ENCODE data around the gene RNF43. TPM values are rescaled to one million over a fixed set of nuclear protein-coding genes. Genes with fewer than 3 reads are reported as not detected.

Gene RNF43
- total RNA-seq, 1 donor from 2014 or later = not detected

- Mint-ChIP-seq H3K4me1 (ENCODE audit: low read depth, unreplicated experiment) (peaks cover 4% of the 10 kb centered on the region), H3K4me3 (ENCODE audit: unreplicated experiment) (no peak overlapping the region), H3K9me3 (ENCODE audit: unreplicated experiment) (no peaks in the 10 kb centered on the region), H3K36me3 (ENCODE audit: unreplicated experiment) (no peaks in the 10 kb centered on the region), H3K27me3 (ENCODE audit: unreplicated experiment) (no peaks in the 10 kb centered on the region), H3K27ac (ENCODE audit: unreplicated experiment) (no peak overlapping the region)
- TF ChIP-seq CTCF (IDR thresholded peaks at IDR 0.05; ENCODE audit: partially characterized antibody, unreplicated experiment) = no peak
- DNase-seq = no peak
Measured at GRCh38 chr17:58414596-58414997, 2.7 kb downstream of the RNF43 start.

DNA sequence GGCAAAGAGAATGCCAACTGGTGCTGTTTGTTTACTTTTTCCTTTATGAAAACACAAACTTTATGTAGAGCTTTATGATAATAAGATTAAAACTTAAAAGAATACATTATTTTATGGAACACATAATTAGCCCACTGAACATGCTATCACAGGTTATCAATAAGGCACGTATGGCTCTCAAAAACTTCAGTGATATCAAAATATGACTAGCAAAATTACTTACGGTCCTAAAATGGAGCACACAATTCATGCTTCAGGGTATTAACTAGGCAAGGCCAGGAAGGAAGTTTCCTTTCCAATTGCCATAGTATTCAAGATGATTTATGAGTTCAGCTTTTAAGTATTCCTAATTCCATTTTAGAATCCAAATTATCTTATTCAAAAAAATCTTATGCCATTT lies 3.6 kb downstream of the RNF43 start:
- no peak for DNase-seq
- Mint-ChIP-seq H3K36me3 (ENCODE audit: unreplicated experiment) (no peaks in the 10 kb centered on the region), H3K4me1 (ENCODE audit: low read depth, unreplicated experiment) (peaks cover 4% of the 10 kb centered on the region), H3K4me3 (ENCODE audit: unreplicated experiment) (no peak overlapping the region), H3K27ac (ENCODE audit: unreplicated experiment) (no peak overlapping the region), H3K9me3 (ENCODE audit: unreplicated experiment) (no peaks in the 10 kb centered on the region), H3K27me3 (ENCODE audit: unreplicated experiment) (no peaks in the 10 kb centered on the region)
- no peak for TF ChIP-seq CTCF (IDR thresholded peaks at IDR 0.05; ENCODE audit: partially characterized antibody, unreplicated experiment)

DNA sequence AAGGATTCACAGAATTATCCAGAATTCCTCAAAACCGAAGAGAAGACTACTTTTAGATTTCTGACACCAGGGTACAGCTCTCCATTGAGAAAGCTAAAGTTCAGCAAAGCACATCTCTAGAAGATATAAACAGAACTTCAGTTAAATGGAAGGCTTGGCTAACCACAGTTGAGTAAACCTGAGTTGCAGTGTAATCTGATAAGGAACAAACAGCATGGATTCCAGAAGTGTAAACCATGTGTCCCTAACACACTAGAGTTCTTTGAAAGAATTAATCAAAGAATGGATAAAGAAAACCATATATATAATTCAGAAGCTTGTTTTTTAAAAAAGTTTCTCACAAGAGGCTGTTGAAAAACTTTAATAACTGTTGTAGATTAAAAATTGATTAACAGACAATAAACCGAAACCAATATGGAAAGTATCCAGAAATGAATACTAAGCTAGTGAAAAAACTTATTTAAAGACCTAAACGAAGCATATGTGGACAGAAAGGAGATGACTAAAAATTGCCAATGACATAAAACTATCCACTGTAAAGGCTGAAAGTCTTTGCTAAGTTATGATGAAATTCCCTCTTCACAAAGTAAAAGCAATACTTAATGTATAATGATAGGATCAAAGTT lies 4.3 kb downstream of the RNF43 start:
- no peak overlapping the region for H3K4me3 Mint-ChIP-seq (ENCODE audit: unreplicated experiment)
- H3K9me3 Mint-ChIP-seq (ENCODE audit: unreplicated experiment) = no peaks in the 10 kb centered on the region
- no peak for TF ChIP-seq CTCF (IDR thresholded peaks at IDR 0.05; ENCODE audit: partially characterized antibody, unreplicated experiment)
- H3K4me1 Mint-ChIP-seq (ENCODE audit: low read depth, unreplicated experiment) = peaks cover 4% of the 10 kb centered on the region
- no peaks in the 10 kb centered on the region for H3K36me3 Mint-ChIP-seq (ENCODE audit: unreplicated experiment)
- no peak for DNase-seq
- H3K27ac Mint-ChIP-seq (ENCODE audit: unreplicated experiment) = no peak overlapping the region
- no peaks in the 10 kb centered on the region for H3K27me3 Mint-ChIP-seq (ENCODE audit: unreplicated experiment)

DNA sequence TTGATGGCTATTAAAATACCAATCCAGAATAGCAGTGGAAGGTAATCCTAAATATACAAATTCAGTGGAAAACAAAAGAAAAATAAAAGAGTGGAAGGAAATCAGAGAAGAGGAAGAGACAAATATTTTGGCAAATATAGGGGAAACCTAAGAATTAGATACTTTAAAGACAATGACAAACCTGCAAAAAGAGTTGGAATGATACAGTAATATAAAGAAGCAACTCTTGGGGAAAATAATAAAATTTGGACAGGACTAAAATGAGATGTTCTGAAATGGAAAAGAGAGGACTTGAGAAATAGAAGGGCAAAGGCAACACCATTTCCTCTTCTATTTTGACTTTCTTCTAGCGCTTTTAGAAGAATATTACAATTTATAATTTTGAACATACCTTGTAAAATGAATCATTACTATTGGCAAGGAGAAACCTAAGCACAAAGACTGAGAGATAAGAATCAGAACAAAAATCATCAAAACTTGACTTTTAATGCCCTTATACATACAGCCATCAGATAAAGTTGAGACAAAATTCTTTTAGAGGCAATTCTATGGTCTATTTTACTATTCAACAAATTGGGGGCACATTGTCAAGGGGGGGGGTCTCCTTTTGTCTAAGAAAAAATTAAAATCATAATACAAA lies 5.2 kb downstream of the RNF43 start:
- TF ChIP-seq CTCF (IDR thresholded peaks at IDR 0.05; ENCODE audit: partially characterized antibody, unreplicated experiment) = no peak
- H3K36me3 Mint-ChIP-seq (ENCODE audit: unreplicated experiment) = no peaks in the 10 kb centered on the region
- no peak for DNase-seq
- H3K9me3 Mint-ChIP-seq (ENCODE audit: unreplicated experiment) = no peaks in the 10 kb centered on the region
- no peaks in the 10 kb centered on the region for H3K4me1 Mint-ChIP-seq (ENCODE audit: low read depth, unreplicated experiment)
- no peaks in the 10 kb centered on the region for H3K27me3 Mint-ChIP-seq (ENCODE audit: unreplicated experiment)
- H3K4me3 Mint-ChIP-seq (ENCODE audit: unreplicated experiment) = no peak overlapping the region
- H3K27ac Mint-ChIP-seq (ENCODE audit: unreplicated experiment) = no peak overlapping the region

DNA sequence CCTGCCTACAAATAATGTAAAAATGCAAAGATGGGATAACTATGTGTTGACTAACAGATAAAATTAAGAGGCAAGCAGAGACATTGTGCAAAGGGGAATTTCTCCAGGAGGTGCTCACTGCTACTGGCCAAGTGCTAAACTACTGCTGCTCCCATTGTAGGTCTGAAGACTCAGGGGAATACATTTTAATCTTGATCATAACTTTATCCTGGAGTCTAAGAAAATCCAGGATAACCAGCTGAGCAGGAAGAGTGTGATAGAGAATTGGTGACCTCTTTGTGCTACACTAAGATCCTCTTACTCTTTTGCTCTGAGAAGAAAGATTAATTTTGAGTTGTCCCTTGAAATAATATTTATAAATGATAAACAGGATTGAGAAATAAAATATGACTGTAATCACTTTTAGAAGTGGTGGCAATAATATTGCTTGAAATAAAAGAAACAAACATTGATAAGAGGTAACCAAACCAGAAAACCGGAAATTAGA lies 5.9 kb downstream of the RNF43 start:
- TF ChIP-seq CTCF (IDR thresholded peaks at IDR 0.05; ENCODE audit: partially characterized antibody, unreplicated experiment) = no peak
- Mint-ChIP-seq H3K4me3 (ENCODE audit: unreplicated experiment) (no peak overlapping the region), H3K4me1 (ENCODE audit: low read depth, unreplicated experiment) (no peaks in the 10 kb centered on the region), H3K9me3 (ENCODE audit: unreplicated experiment) (no peaks in the 10 kb centered on the region), H3K27ac (ENCODE audit: unreplicated experiment) (no peak overlapping the region), H3K27me3 (ENCODE audit: unreplicated experiment) (no peaks in the 10 kb centered on the region), H3K36me3 (ENCODE audit: unreplicated experiment) (no peaks in the 10 kb centered on the region)
- no peak for DNase-seq
